ENCODE measurements around the gene UPK1A.

- TF ChIP-seq, protein P1, sequence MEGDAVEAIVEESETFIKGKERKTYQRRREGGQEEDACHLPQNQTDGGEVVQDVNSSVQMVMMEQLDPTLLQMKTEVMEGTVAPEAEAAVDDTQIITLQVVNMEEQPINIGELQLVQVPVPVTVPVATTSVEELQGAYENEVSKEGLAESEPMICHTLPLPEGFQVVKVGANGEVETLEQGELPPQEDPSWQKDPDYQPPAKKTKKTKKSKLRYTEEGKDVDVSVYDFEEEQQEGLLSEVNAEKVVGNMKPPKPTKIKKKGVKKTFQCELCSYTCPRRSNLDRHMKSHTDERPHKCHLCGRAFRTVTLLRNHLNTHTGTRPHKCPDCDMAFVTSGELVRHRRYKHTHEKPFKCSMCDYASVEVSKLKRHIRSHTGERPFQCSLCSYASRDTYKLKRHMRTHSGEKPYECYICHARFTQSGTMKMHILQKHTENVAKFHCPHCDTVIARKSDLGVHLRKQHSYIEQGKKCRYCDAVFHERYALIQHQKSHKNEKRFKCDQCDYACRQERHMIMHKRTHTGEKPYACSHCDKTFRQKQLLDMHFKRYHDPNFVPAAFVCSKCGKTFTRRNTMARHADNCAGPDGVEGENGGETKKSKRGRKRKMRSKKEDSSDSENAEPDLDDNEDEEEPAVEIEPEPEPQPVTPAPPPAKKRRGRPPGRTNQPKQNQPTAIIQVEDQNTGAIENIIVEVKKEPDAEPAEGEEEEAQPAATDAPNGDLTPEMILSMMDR (IDR thresholded peaks at IDR 0.05): no peak
- no peak for TF ChIP-seq POLR2A (IDR thresholded peaks at IDR 0.05)
Measured at GRCh38 chr19:35620001-35620400, 46.3 kb upstream of the UPK1A start.

Measured in ovary (tissue), 3 donors.